Pancreas (tissue), 10 donors: ENCODE data around the gene GCLC. TPM values are rescaled to one million over a fixed set of nuclear protein-coding genes. Genes with fewer than 3 reads are reported as not detected.

Experiments
- ATAC-seq, 4 donors: fragments of 200-7000 bp; cut with Tn5 transposase; one replicate each; pipeline versions ENCODE4 v1.8.0 to v1.9.1; 2020; ENCODE audit warnings: mild to moderate bottlenecking in 4 of 4, moderate library complexity in 4 of 4
- DNase-seq, 6 donors: peaks; one replicate each; pipeline ENCODE4 v3.0.0-alpha.2; 2020
- FAIRE-seq: peaks from 2 replicates; lab custom pipeline; 2012; peaks lifted over from hg19 to GRCh38; lab: Jason Lieb, UNC
- H3K27ac ChIP-seq, 4 donors: fragments of 200-600 bp; sonication (generic); 1 replicate in 3 of 4; 2 replicates in 1 of 4; pipeline versions ENCODE4 v1.5.0 to v1.8.0; 2020
- H3K27me3 ChIP-seq, 4 donors: fragments of 200-600 bp; one replicate each; pipeline ENCODE4 v1.8.0; 2021
- H3K36me3 ChIP-seq, 3 donors: fragments of 200-600 bp; sonication (generic) in 1 of 3; one replicate each; pipeline versions ENCODE4 v1.5.0 to v1.8.0; 2020 to 2021
- H3K4me1 ChIP-seq, 3 donors: fragments of 200-600 bp; one replicate each; pipeline ENCODE4 v1.8.0; 2021
- H3K4me3 ChIP-seq, 4 donors: fragments of 200-600 bp; sonication (generic) in 2 of 4; one replicate each; pipeline versions ENCODE4 v1.5.0 to v1.8.0; 2020 to 2021
- H3K9me3 ChIP-seq, 4 donors: fragments of 200-600 bp; one replicate each; pipeline ENCODE4 v1.8.0; 2021
- WGBS, 2 donors: extraction: QIAGEN DNeasy Blood & Tissue Kit; methylation state at CpG; one replicate each; pipeline ENCODE4 v1.1.7; 2013; 5-methylcytosine and 5-hydroxymethylcytosine counted together
- intact Hi-C, 3 donors: fragments of 100-400 bp; cut with DNase I; formaldehyde crosslinking; loops; one replicate each; pipeline versions ENCODE4 v1.11.1 to v1.14.2; 2022
- polyA plus RNA-seq, 2 donors: library from polyadenylated mRNA; stranded (reverse); fragments of 200-250 nt; gene quantifications; one replicate each; pipeline ENCODE4 v1.2.3, GENCODE V29; 2013
- total RNA-seq, 6 donors: library from RNA; stranded (reverse); fragmentation: NEBNext Ultra II Directional in 4 of 6; extraction: Animal tissue kit (Norgen Biotek cat#: 25700) in 4 of 6; gene quantifications; one replicate each; pipeline versions ENCODE4 v1.2.1 to v1.2.4, GENCODE V29; 2021 to 2023
- TF ChIP-seq, protein P1 (sequence below), 4 donors: fragments of 200-600 bp; sonication (generic) in 3 of 4; IDR thresholded peaks; one replicate each; pipeline versions ENCODE4 v1.5.0 to v1.8.0; 2021; ENCODE audit warnings: antibody characterized with exemption in 4 of 4
- donor health status: healthy with polysubstance abuse.
- donor health status: DM: no; HTN: no; CAD: no; lungs with moderate emphysema.
- donor health status: DM: no; HTN: no; CAD: no.
- donor health status: control.
- donor health status: control.
- donor health status: Bipolar disorder and iron deficiency.
- donor health status: DM: yes; HTN: yes; CAD: no.
- donor health status: DM: no; HTN: no; CAD: no.
- donor health status: DM: no; HTN: no; CAD: no.
- donor health status: DM: yes; HTN: yes; CAD: no.

Gene GCLC
- total and polyA plus RNA-seq, 8 donors, result 5.9 to 29.5 (median 16.8) TPM

DNA sequence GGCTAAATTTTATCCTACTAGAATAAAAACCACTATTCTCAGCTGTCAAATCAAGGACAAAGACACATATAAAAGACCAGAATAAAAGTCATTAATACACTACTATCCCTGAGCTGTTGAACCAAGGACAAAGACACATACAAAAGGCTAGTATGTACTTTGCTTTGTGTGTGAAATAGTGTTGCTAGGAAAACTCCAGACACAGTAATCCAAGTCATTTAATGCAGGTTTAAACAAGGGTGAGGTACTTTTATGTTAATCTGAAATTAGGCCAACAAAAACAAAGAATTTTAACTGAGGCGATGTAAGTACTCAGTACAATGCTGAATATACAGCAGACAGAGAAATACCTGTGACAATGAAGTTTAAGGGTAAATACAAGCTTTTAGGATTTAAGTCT is 18.9 kb downstream of the GCLC start:
- Histone ChIP-seq H3K27me3 (no peaks in the 10 kb centered on the region), H3K9me3 (no peaks in the 10 kb centered on the region), H3K27ac (no peak overlapping the region), H3K4me1 (peaks cover 21 to 46% (median 43%) of the 10 kb centered on the region in 3 donors), H3K4me3 (no peak overlapping the region), H3K36me3 (no peaks in the 10 kb centered on the region)
- ATAC-seq (peak in 2 of 4 donors; percentile 12 to 24), DNase-seq (no peak), FAIRE-seq (peak; percentile 13)
- TF ChIP-seq, protein P1, sequence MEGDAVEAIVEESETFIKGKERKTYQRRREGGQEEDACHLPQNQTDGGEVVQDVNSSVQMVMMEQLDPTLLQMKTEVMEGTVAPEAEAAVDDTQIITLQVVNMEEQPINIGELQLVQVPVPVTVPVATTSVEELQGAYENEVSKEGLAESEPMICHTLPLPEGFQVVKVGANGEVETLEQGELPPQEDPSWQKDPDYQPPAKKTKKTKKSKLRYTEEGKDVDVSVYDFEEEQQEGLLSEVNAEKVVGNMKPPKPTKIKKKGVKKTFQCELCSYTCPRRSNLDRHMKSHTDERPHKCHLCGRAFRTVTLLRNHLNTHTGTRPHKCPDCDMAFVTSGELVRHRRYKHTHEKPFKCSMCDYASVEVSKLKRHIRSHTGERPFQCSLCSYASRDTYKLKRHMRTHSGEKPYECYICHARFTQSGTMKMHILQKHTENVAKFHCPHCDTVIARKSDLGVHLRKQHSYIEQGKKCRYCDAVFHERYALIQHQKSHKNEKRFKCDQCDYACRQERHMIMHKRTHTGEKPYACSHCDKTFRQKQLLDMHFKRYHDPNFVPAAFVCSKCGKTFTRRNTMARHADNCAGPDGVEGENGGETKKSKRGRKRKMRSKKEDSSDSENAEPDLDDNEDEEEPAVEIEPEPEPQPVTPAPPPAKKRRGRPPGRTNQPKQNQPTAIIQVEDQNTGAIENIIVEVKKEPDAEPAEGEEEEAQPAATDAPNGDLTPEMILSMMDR (IDR thresholded peaks at IDR 0.05), result no peak
- intact Hi-C loops, result loop anchor here in 1 of 3 donors (10.0 kb wide), 1 partner anchor 119 kb away; no protein-coding TSS in a partner anchor
- WGBS, 2 donors, result 21 to 22% methylated on average over 1 of the region's 1 CpG

DNA sequence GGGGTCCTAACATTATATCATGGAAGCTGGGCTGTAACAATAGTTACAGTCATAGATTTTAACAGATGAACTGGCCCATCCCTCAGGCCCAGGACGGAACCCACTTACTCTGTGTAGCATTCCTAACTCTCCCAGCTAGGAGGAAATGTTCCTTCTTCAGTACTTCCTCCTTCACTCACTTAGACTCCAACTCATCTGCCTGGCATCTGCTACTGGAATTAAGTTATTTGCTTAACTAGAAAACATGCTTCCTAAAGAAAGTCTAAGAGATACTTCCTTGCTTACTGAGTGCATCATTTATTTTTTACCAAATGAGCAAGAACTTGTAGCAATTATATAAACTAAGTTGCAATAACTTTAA is 20.5 kb downstream of the GCLC start:
- peaks cover 14 to 33% (median 32%) of the 10 kb centered on the region in 3 donors for H3K4me1 ChIP-seq
- 44 to 46% methylated on average over 1 of the region's 1 CpG for WGBS, 2 donors
- no peak for DNase-seq
- intact Hi-C loops, result loop anchor here in 1 of 3 donors (10.0 kb wide), 1 partner anchor 120 kb away; no protein-coding TSS in a partner anchor
- no peaks in the 10 kb centered on the region for H3K27me3 ChIP-seq
- peak; percentile 39 to 60 (median 57) for ATAC-seq
- no peak overlapping the region for H3K4me3 ChIP-seq
- FAIRE-seq, result no peak
- TF ChIP-seq, protein P1 (IDR thresholded peaks at IDR 0.05), result no peak
- H3K9me3 ChIP-seq, result no peaks in the 10 kb centered on the region
- peak overlapping the region in 2 of 4 donors; percentile 24 to 33 for H3K27ac ChIP-seq
- H3K36me3 ChIP-seq, result peaks cover 0 to 3% (median 0%) of the 10 kb centered on the region in 3 donors

DNA sequence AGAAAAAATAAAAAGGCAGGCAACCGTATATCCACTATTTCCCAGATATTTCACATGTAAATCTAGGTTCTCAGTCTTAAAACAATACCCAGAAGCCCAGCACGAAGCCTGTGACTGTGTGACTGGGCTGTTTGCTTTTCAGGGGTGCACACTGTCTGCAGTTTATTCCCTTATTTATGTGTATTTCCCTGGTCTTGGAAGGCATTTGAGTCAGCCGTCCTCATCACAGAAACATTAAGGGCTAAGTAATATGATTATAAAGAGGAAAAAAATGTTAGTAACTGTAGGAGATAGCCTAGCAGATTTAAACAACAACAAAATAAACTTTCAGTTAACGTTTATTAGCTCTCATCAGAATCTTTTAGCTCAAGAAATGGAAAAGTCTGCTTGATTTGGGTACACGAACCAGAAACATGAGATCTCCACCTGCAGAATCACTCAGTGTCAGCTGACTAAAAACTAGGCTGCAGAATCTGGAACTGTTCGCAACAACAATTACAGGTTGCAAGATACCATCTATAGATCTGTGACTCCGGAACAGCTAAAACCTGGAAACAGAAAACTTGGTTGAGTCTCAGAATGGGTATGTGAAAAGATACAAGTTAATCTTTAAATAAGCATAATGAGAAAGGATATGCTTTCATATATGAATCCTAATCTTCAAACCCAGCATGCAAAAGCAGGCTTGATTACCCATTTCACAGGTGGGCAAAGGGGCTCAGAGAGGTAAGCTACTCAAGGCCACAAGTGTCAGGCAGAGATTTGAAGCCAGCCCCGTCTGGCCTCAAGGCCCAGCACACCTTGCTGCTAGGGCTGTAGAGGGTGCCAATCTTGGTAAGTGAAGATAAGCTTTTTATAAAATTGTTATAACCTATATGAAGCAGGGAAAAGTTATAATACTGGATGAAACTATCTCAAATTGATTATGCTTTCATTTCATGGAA is 21.1 kb downstream of the GCLC start:
- H3K4me1 ChIP-seq, result peaks cover 14 to 33% (median 32%) of the 10 kb centered on the region in 3 donors
- H3K27me3 ChIP-seq, result no peaks in the 10 kb centered on the region
- intact Hi-C loops, result loop anchor here in 1 of 3 donors (10.0 kb wide), 1 partner anchor 121 kb away; no protein-coding TSS in a partner anchor
- H3K9me3 ChIP-seq, result no peaks in the 10 kb centered on the region
- DNase-seq (no peak), ATAC-seq (peak; percentile 58 to 67 (median 62)), FAIRE-seq (no peak)
- TF ChIP-seq, protein P1 (IDR thresholded peaks at IDR 0.05), result no peak
- no peak overlapping the region for H3K4me3 ChIP-seq
- 36 to 40% methylated on average over 8 of the region's 8 CpGs for WGBS, 2 donors
- H3K36me3 ChIP-seq, result peaks cover 0 to 3% (median 0%) of the 10 kb centered on the region in 3 donors
- H3K27ac ChIP-seq, result peak overlapping the region in 2 of 4 donors; percentile 24 to 33

DNA sequence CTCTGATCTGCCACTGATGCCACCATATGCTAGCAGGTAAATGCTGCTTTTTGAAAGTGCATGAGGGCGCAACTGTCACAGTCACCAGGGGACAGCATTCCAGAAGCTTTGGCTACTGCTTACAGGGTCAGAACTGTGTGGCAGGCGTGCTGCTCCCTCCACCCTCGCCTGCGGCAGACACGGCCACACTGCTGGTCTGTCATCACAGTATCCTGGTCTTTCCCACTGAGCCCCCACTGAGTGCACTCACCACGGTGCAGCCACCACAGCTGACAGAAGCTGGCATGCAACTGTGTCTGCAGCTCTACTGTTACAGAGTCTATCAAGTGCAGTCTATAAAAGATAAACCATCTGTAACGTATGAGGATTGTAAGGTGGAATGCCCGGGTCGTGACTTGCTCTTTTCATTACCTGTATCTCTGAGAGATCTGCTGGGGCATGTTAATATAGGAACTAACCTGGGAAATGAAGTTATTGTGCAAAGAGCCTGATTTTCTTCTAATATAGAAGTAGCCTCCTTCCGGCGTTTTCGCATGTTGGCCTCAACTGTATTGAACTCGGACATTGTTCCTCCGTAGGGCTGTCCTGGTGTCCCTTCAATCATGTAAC is 24.5 kb downstream of the GCLC start:
- WGBS, 2 donors, result 88 to 89% methylated on average over 14 of the region's 14 CpGs
- no peak for ATAC-seq
- Histone ChIP-seq H3K4me3 (no peak overlapping the region), H3K36me3 (peaks cover 0 to 6% (median 0%) of the 10 kb centered on the region in 3 donors), H3K4me1 (peaks cover 14 to 21% (median 20%) of the 10 kb centered on the region in 3 donors), H3K27ac (no peak overlapping the region), H3K27me3 (no peaks in the 10 kb centered on the region), H3K9me3 (no peaks in the 10 kb centered on the region)
- TF ChIP-seq, protein P1 (IDR thresholded peaks at IDR 0.05), result no peak
- FAIRE-seq, result no peak
- intact Hi-C loops, result loop anchor here in 1 of 3 donors (10.0 kb wide), 1 partner anchor 124 kb away; no protein-coding TSS in a partner anchor
- DNase-seq, result peak in 1 of 6 donors; percentile 18
